Esophagus squamous epithelium (tissue), 4 donors: Measurements from ENCODE around the gene HOXC5.

Experiments
- CTCF ChIP-seq, 6 experiments: fragments of 450-650 bp in 4 of 6; fragments of 200-600 bp in 2 of 6; sonication (generic) in 2 of 6; IDR thresholded peaks; one replicate each; pipeline ENCODE4 v1.5.1; 2016 to 2019; ENCODE audit warnings: antibody characterized with exemption in 6 of 6, mild to moderate bottlenecking in 4 of 6, moderate library complexity in 4 of 6
- POLR2A ChIP-seq, 4 donors: fragments of 450-650 bp; IDR thresholded peaks; one replicate each; pipeline ENCODE4 v1.6.1; 2017; ENCODE audit warnings: antibody characterized with exemption in 4 of 4, mild to moderate bottlenecking in 4 of 4, moderate library complexity in 3 of 4

- TF ChIP-seq CTCF (IDR thresholded peaks at IDR 0.05): no peak
- no peak for TF ChIP-seq POLR2A (IDR thresholded peaks at IDR 0.05)
Measured at GRCh38 chr12:53995002-53995377, 37.9 kb upstream of the HOXC5 start.
